Panc1 (cell line): ENCODE data around the gene PEPD.

Experiments
- POLR2AphosphoS5 ChIP-seq: IDR thresholded peaks from 2 replicates; pipeline ENCODE4 v1.6.1; 2012; ENCODE audit warnings: mild to moderate bottlenecking, low read depth, low read length, moderate library complexity
- REST ChIP-seq, 2 experiments: IDR thresholded peaks; 2 replicates each; pipeline ENCODE4 v1.6.1; 2011 to 2012; ENCODE audit warnings: low read depth in 2 of 2, control low read depth in 1 of 2, low read length in 1 of 2, mild to moderate bottlenecking in 1 of 2, moderate library complexity in 1 of 2; ENCODE audit not compliant: insufficient read depth in 1 of 2
- SIN3A ChIP-seq: IDR thresholded peaks from 2 replicates; pipeline ENCODE4 v1.6.1; 2012; ENCODE audit warnings: low read depth, mild to moderate bottlenecking, low read length, moderate library complexity, borderline replicate concordance; ENCODE audit not compliant: insufficient read depth
- TF ChIP-seq, protein P1 (sequence below): fragments of 450-650 bp; IDR thresholded peaks from 2 replicates; pipeline ENCODE4 v1.5.1; 2017; ENCODE audit warnings: mild to moderate bottlenecking

- TF ChIP-seq, protein P1, sequence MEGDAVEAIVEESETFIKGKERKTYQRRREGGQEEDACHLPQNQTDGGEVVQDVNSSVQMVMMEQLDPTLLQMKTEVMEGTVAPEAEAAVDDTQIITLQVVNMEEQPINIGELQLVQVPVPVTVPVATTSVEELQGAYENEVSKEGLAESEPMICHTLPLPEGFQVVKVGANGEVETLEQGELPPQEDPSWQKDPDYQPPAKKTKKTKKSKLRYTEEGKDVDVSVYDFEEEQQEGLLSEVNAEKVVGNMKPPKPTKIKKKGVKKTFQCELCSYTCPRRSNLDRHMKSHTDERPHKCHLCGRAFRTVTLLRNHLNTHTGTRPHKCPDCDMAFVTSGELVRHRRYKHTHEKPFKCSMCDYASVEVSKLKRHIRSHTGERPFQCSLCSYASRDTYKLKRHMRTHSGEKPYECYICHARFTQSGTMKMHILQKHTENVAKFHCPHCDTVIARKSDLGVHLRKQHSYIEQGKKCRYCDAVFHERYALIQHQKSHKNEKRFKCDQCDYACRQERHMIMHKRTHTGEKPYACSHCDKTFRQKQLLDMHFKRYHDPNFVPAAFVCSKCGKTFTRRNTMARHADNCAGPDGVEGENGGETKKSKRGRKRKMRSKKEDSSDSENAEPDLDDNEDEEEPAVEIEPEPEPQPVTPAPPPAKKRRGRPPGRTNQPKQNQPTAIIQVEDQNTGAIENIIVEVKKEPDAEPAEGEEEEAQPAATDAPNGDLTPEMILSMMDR = no peak
- TF ChIP-seq REST (IDR thresholded peaks at IDR 0.05; ENCODE audit: insufficient read depth in 1 of 2, low read depth in 2 of 2, low read length in 1 of 2) (no peak), SIN3A (no peak), POLR2AphosphoS5 (no peak)
These were observed 31.5 kb downstream of the PEPD start for GRCh38 chr19:33490041-33490451.
